GM23338 (cell line): ENCODE measurements around the gene IQCM. TPM values are rescaled to one million over a fixed set of nuclear protein-coding genes. Genes with fewer than 3 reads are reported as not detected.

ENCODE experiments used
- ATAC-seq: fragments of 200-7000 bp; cut with Tn5 transposase; 3 replicates; pipeline ENCODE4 v1.9.1; 2020
- DNase-seq: peaks from one replicate; pipeline ENCODE4 v3.0.0-alpha.2; 2015; ENCODE audit warnings: low spot score
- H2AFZ ChIP-seq: fragments of 200-600 bp; sonication (generic); 2 replicates; pipeline ENCODE4 v1.8.0; 2016; ENCODE audit warnings: antibody characterized with exemption, mild to moderate bottlenecking, moderate library complexity
- H3F3A ChIP-seq: fragments of 200-600 bp; sonication (generic); replicated peaks from 2 replicates; pipeline ENCODE4 v1.8.0; 2017; ENCODE audit warnings: antibody characterized with exemption, mixed run types, low read depth
- H3K27ac ChIP-seq: fragments of 200-600 bp; sonication (generic); 2 replicates; pipeline ENCODE4 v1.6.1; 2016; ENCODE audit warnings: low read depth
- H3K27me3 ChIP-seq: fragments of 200-600 bp; sonication (generic); 2 replicates; pipeline ENCODE4 v1.8.0; 2016; ENCODE audit warnings: mild to moderate bottlenecking, mixed run types, moderate library complexity; ENCODE audit not compliant: insufficient read depth
- H3K36me3 ChIP-seq: fragments of 200-600 bp; sonication (generic); 2 replicates; pipeline ENCODE4 v1.8.0; 2016; ENCODE audit warnings: mild to moderate bottlenecking; ENCODE audit not compliant: insufficient read depth
- H3K4me1 ChIP-seq: fragments of 200-600 bp; sonication (generic); 2 replicates; pipeline ENCODE4 v1.8.0; 2016; ENCODE audit warnings: mild to moderate bottlenecking, moderate library complexity; ENCODE audit not compliant: insufficient read depth
- H3K4me2 ChIP-seq: fragments of 200-600 bp; sonication (generic); 2 replicates; pipeline ENCODE4 v1.7.1; 2017; ENCODE audit warnings: mixed run types
- H3K4me3 ChIP-seq: fragments of 200-600 bp; sonication (generic); 2 replicates; pipeline ENCODE4 v1.6.1; 2016; ENCODE audit warnings: mixed run types
- H3K79me2 ChIP-seq: fragments of 200-600 bp; sonication (generic); replicated peaks from 2 replicates; pipeline ENCODE4 v1.8.0; 2017; ENCODE audit warnings: mild to moderate bottlenecking; ENCODE audit not compliant: insufficient read depth
- H3K9me2 ChIP-seq: fragments of 200-600 bp; sonication (generic); 2 replicates; pipeline ENCODE4 v1.8.0; 2017; ENCODE audit not compliant: insufficient read depth
- H4K20me1 ChIP-seq: fragments of 200-600 bp; sonication (generic); replicated peaks from 2 replicates; pipeline ENCODE4 v1.8.0; 2017; ENCODE audit warnings: mild to moderate bottlenecking; ENCODE audit not compliant: insufficient read depth
- H3K27ac Mint-ChIP-seq: 2 replicates; pipeline ENCODE4 v1.8.0; 2020; ENCODE audit warnings: inconsistent platforms, mild to moderate bottlenecking, moderate library complexity, mixed read lengths
- H3K27me3 Mint-ChIP-seq: 3 replicates; pipeline ENCODE4 v1.8.0; 2022; ENCODE audit warnings: low read depth, mild to moderate bottlenecking, moderate library complexity, mixed read lengths, inconsistent platforms; ENCODE audit not compliant: insufficient read depth, poor library complexity
- H3K36me3 Mint-ChIP-seq: 3 replicates; pipeline ENCODE4 v1.8.0; 2021; ENCODE audit warnings: low read depth, mild to moderate bottlenecking, inconsistent platforms, moderate library complexity, mixed read lengths
- H3K4me1 Mint-ChIP-seq: 3 replicates; pipeline ENCODE4 v1.8.0; 2020; ENCODE audit warnings: mild to moderate bottlenecking, inconsistent platforms, mixed read lengths
- H3K4me3 Mint-ChIP-seq: 3 replicates; pipeline ENCODE4 v1.8.0; 2021; ENCODE audit warnings: moderate library complexity, mild to moderate bottlenecking, inconsistent platforms, mixed read lengths
- H3K9me3 Mint-ChIP-seq: 3 replicates; pipeline ENCODE4 v1.8.0; 2020; ENCODE audit warnings: moderate library complexity, mild to moderate bottlenecking, inconsistent platforms, mixed read lengths
- CTCF ChIP-seq, 2 experiments: fragments of 200-600 bp in 1 of 2; sonication (generic) in 1 of 2; conservative IDR thresholded peaks; 2 replicates each; pipeline versions ENCODE4 v1.5.1 to v1.6.1; 2016 to 2017; ENCODE audit warnings: antibody characterized with exemption in 2 of 2, low read depth in 2 of 2, mild to moderate bottlenecking in 2 of 2, moderate library complexity in 1 of 2
- EZH2phosphoT487 ChIP-seq: fragments of 200-600 bp; sonication (generic); IDR thresholded peaks from one replicate; pipeline ENCODE4 v1.8.1; 2018; ENCODE audit warnings: antibody characterized with exemption; ENCODE audit not compliant: unreplicated experiment
- JUNB ChIP-seq: IDR thresholded peaks from one replicate; pipeline ENCODE4 v1.6.1; 2016; ENCODE audit warnings: antibody characterized with exemption; ENCODE audit not compliant: unreplicated experiment
- STAT1 ChIP-seq: IDR thresholded peaks from one replicate; pipeline ENCODE4 v1.6.1; 2016; ENCODE audit warnings: antibody characterized with exemption; ENCODE audit not compliant: unreplicated experiment
- ZNF114 ChIP-seq: fragments of 250-450 bp; sonication (Bioruptor Pico); IDR thresholded peaks from 2 replicates; pipeline ENCODE4 v1.5.0; 2020; ENCODE audit warnings: mild to moderate bottlenecking, moderate library complexity
- ZNF331 ChIP-seq: fragments of 250-450 bp; sonication (Bioruptor Pico); IDR thresholded peaks from 2 replicates; pipeline ENCODE4 v1.5.0; 2020; ENCODE audit warnings: low read depth, mild to moderate bottlenecking, moderate library complexity
- polyA plus RNA-seq: library from polyadenylated mRNA; unstranded; fragments of >200 nt; fragmentation: Nextera tagmentation; extraction: Ambion mirVana; gene quantifications from 2 replicates; pipeline ENCODE4 v1.2.1, GENCODE V29; 2016
- total RNA-seq: library from RNA; depleted of rRNA; stranded (reverse); fragments of >200 nt; shearing (Covaris generic); gene quantifications from 2 replicates; pipeline ENCODE4 v1.2.3, GENCODE V29; 2014
- TF ChIP-seq, protein P1 (sequence below): IDR thresholded peaks from 2 replicates; pipeline ENCODE4 v1.6.1; 2016; ENCODE audit warnings: antibody characterized with exemption
- TF ChIP-seq, protein P2 (sequence below): IDR thresholded peaks from one replicate; pipeline ENCODE4 v1.6.1; 2018; ENCODE audit warnings: antibody characterized with exemption; ENCODE audit not compliant: unreplicated experiment

IQCM gene
- total and polyA plus RNA-seq, 2 experiments from 2014 or later = not detected

- Histone ChIP-seq H3K9me2 (no peaks in the 10 kb centered on the region), H3F3A (no peaks in the 10 kb centered on the region), H3K4me1 (no peaks in the 10 kb centered on the region), H3K36me3 (no peaks in the 10 kb centered on the region), H4K20me1 (no peaks in the 10 kb centered on the region), H3K4me2 (no peak overlapping the region), H3K27ac (no peak overlapping the region), H3K27me3 (no peaks in the 10 kb centered on the region), H3K4me3 (no peak overlapping the region), H3K79me2 (no peaks in the 10 kb centered on the region), H2AFZ (no peak overlapping the region)
- no peaks in the 10 kb centered on the region for H3K9me3 Mint-ChIP-seq
- no peaks in the 10 kb centered on the region; the same call in 2 of the 3 replicates for H3K4me1 Mint-ChIP-seq
- ATAC-seq (no peak), DNase-seq (no peak)
- no peak overlapping the region for H3K27ac Mint-ChIP-seq
- no peaks in the 10 kb centered on the region for H3K27me3 Mint-ChIP-seq
- TF ChIP-seq, protein P1, sequence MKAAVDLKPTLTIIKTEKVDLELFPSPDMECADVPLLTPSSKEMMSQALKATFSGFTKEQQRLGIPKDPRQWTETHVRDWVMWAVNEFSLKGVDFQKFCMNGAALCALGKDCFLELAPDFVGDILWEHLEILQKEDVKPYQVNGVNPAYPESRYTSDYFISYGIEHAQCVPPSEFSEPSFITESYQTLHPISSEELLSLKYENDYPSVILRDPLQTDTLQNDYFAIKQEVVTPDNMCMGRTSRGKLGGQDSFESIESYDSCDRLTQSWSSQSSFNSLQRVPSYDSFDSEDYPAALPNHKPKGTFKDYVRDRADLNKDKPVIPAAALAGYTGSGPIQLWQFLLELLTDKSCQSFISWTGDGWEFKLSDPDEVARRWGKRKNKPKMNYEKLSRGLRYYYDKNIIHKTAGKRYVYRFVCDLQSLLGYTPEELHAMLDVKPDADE = no peak
- TF ChIP-seq CTCF (conservative IDR thresholded peaks at IDR 0.05; ENCODE audit: low read depth in 2 of 2) = no peak
- no peak for TF ChIP-seq STAT1
- no peak for TF ChIP-seq EZH2phosphoT487
- TF ChIP-seq, protein P2, sequence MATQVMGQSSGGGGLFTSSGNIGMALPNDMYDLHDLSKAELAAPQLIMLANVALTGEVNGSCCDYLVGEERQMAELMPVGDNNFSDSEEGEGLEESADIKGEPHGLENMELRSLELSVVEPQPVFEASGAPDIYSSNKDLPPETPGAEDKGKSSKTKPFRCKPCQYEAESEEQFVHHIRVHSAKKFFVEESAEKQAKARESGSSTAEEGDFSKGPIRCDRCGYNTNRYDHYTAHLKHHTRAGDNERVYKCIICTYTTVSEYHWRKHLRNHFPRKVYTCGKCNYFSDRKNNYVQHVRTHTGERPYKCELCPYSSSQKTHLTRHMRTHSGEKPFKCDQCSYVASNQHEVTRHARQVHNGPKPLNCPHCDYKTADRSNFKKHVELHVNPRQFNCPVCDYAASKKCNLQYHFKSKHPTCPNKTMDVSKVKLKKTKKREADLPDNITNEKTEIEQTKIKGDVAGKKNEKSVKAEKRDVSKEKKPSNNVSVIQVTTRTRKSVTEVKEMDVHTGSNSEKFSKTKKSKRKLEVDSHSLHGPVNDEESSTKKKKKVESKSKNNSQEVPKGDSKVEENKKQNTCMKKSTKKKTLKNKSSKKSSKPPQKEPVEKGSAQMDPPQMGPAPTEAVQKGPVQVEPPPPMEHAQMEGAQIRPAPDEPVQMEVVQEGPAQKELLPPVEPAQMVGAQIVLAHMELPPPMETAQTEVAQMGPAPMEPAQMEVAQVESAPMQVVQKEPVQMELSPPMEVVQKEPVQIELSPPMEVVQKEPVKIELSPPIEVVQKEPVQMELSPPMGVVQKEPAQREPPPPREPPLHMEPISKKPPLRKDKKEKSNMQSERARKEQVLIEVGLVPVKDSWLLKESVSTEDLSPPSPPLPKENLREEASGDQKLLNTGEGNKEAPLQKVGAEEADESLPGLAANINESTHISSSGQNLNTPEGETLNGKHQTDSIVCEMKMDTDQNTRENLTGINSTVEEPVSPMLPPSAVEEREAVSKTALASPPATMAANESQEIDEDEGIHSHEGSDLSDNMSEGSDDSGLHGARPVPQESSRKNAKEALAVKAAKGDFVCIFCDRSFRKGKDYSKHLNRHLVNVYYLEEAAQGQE = no peak
- no peak for TF ChIP-seq ZNF114 (CRISPR knock-in tag)
- H3K4me3 Mint-ChIP-seq = no peak overlapping the region
- H3K36me3 Mint-ChIP-seq = no peaks in the 10 kb centered on the region
Measured at GRCh38 chr4:149441338-149441737, 374.3 kb downstream of the IQCM start.

GRCh38 chr4:149426461-149426860 is 389.2 kb downstream of the IQCM start:
- TF ChIP-seq, protein P2 = no peak
- TF ChIP-seq JUNB (no peak), ZNF331 (CRISPR knock-in tag) (no peak), CTCF (conservative IDR thresholded peaks at IDR 0.05; ENCODE audit: low read depth in 2 of 2) (no peak)
- TF ChIP-seq, protein P1 = no peak
- no peaks in the 10 kb centered on the region for H3K36me3 Mint-ChIP-seq
- H3K27ac Mint-ChIP-seq = no peak overlapping the region
- Histone ChIP-seq H3K27me3 (no peaks in the 10 kb centered on the region), H3K4me3 (no peak overlapping the region), H3K27ac (no peak overlapping the region), H2AFZ (no peak overlapping the region), H3K4me1 (no peaks in the 10 kb centered on the region), H3F3A (no peaks in the 10 kb centered on the region), H4K20me1 (no peaks in the 10 kb centered on the region), H3K9me2 (no peaks in the 10 kb centered on the region), H3K36me3 (no peaks in the 10 kb centered on the region), H3K4me2 (no peak overlapping the region), H3K79me2 (no peaks in the 10 kb centered on the region)
- DNase-seq (no peak), ATAC-seq (no peak)
- no peaks in the 10 kb centered on the region for H3K9me3 Mint-ChIP-seq
- no peaks in the 10 kb centered on the region for H3K27me3 Mint-ChIP-seq
- H3K4me1 Mint-ChIP-seq = no peaks in the 10 kb centered on the region
- H3K4me3 Mint-ChIP-seq = no peak overlapping the region
